22Rv1 (cell line): ENCODE data around the gene SUSD4.

ENCODE experiments used
- H3K27ac ChIP-seq: fragments of 450-650 bp; 2 replicates; pipeline ENCODE4 v1.5.1; 2017
- ZFX ChIP-seq: fragments of 450-650 bp; IDR thresholded peaks from 2 replicates; pipeline ENCODE4 v1.6.1; 2017; ENCODE audit warnings: antibody characterized with exemption, borderline replicate concordance
- TF ChIP-seq, protein P1 (sequence below): fragments of 450-650 bp; IDR thresholded peaks from 2 replicates; pipeline ENCODE4 v1.5.1; 2017; ENCODE audit warnings: mild to moderate bottlenecking

The SUSD4 gene

DNA sequence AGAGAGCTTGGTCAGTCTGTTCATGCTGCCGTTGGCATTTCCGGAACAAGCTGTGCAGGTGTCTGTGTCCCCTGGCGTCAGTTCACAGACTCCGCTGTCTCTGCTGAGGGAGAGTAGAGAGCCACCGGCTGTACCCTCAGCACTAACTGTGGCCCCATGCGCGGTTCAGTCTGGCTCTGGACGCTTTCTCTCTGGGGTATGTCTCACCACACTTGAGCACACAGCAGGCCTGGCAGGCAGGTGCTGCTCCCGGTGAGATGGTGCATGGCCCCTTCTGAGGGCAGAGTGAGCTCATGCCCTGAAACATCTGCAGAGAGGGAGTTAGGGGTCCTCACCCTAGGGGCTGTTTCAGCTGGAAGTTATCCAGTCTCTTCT, 161.0 kb downstream of the SUSD4 start:
- TF ChIP-seq, protein P1, sequence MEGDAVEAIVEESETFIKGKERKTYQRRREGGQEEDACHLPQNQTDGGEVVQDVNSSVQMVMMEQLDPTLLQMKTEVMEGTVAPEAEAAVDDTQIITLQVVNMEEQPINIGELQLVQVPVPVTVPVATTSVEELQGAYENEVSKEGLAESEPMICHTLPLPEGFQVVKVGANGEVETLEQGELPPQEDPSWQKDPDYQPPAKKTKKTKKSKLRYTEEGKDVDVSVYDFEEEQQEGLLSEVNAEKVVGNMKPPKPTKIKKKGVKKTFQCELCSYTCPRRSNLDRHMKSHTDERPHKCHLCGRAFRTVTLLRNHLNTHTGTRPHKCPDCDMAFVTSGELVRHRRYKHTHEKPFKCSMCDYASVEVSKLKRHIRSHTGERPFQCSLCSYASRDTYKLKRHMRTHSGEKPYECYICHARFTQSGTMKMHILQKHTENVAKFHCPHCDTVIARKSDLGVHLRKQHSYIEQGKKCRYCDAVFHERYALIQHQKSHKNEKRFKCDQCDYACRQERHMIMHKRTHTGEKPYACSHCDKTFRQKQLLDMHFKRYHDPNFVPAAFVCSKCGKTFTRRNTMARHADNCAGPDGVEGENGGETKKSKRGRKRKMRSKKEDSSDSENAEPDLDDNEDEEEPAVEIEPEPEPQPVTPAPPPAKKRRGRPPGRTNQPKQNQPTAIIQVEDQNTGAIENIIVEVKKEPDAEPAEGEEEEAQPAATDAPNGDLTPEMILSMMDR = no peak
- no peak for TF ChIP-seq ZFX
- H3K27ac ChIP-seq = no peak overlapping the region

DNA sequence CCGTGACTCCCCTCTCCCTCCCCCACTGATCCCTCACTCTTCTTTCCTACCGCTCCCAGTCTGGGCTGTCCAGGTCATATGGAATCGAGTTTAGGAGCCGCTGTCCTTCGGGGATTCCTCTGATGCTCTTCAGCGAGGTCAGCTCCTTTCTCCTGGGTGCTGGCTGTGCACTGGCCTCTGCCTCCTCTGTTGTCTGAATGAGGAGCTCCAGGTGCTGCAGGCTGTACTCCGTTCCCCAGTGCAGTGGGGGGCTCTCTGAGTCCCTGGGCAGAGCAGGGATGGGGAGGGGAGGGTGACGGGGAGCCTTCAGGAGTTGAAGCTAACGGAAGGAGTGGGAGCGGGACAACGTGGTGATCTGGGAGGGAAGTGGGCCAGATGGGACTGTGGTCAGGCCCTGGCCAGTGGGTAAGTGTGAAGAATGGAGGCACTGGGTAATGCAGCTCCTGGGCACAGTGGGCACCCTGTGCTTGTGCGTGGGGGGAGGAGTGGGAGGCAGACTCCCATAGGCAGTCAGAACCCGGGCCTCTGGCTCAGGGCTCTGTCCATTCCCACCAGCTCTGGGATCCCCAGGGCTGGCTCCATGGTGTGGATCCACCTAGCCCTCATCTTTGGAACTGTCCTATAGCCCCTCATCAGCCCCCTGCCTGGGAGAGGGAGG, 161.5 kb downstream of the SUSD4 start:
- no peak for TF ChIP-seq ZFX
- TF ChIP-seq, protein P1 = no peak
- no peak overlapping the region for H3K27ac ChIP-seq

DNA sequence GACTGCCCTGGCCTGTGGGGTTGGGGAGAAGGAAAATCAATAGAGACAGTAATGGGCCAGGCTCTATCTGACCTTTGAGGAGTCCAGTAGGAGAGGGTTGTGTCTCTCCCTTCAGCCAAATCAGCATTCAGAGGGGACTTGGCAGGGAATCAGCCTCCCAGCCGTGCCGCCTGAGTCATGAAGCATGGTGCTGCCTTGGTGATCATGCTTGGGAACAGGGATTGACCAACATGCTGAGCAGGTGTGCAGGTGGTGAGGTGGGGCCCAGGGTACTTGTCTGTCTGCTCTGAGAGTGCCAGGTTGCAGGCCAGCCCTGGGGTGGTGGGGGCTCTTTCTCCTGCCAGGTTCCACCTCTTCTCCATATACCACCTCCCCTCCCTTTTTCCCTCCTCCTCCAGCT, 162.0 kb downstream of the SUSD4 start:
- TF ChIP-seq, protein P1 = no peak
- no peak for TF ChIP-seq ZFX
- H3K27ac ChIP-seq = no peak overlapping the region

DNA sequence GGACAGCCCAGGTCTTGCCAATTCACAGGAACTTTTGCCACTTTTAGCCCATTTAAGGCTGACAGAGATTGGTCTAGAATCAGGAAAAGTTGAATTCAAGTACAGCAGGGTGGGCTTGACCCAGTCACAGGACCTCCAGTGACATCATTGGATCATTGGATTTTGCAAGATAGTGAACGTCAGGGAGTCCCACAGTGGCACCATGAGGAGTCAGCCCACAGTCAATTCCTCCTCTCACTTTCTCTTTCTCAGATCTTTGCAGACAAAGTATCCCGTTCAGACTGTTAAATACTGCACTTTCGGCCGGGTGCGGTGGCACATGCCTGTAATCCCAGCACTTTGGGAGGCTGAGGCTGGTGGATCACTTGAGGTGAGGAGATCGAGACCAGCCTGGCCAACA, 163.1 kb downstream of the SUSD4 start:
- no peak overlapping the region for H3K27ac ChIP-seq
- no peak for TF ChIP-seq ZFX
- TF ChIP-seq, protein P1 = no peak

DNA sequence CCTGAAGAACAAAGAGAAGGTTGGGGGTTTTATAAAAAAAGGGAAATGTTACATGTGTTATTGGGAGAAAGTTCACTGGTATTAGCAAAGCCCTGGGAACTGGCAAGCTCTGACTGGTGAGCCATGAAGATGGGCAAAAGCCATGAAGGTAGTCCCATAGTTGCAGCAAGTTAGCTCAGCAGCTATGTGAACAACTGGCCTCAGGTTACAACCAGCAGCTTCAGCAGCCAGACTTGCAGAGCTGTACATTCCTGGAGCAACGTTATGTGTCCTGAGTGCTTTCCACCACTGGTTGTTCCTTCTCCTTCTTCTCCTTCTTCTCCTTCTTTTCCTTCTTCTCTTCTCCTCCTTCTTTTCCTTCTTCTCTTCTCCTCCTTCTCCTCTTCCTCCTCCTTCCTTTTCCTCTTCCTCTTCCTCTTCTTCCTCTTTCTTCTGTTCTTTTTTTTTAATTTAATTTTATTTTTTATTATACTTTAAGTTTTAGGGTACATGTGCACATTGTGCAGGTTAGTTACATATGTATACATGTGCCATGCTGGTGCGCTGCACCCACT, 164.8 kb downstream of the SUSD4 start:
- no peak overlapping the region for H3K27ac ChIP-seq
- TF ChIP-seq, protein P1 = no peak
- TF ChIP-seq ZFX = no peak

DNA sequence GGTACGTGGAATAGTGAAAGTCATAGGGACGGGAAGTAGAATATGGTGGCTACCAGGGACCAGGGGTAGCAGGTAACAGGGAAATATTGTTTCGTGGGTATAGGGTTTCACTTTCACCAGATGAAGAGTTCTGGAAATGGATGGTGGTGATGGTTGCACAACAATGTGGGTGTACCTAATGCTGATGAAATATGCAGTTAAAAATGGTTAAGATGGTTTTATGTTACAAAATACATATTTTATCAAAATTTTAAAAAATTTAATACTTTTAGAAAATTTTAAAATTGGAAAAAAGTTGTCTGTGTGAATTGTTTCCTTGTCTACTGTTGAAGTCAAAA, 165.4 kb downstream of the SUSD4 start:
- TF ChIP-seq, protein P1 = no peak
- TF ChIP-seq ZFX = no peak
- no peak overlapping the region for H3K27ac ChIP-seq

DNA sequence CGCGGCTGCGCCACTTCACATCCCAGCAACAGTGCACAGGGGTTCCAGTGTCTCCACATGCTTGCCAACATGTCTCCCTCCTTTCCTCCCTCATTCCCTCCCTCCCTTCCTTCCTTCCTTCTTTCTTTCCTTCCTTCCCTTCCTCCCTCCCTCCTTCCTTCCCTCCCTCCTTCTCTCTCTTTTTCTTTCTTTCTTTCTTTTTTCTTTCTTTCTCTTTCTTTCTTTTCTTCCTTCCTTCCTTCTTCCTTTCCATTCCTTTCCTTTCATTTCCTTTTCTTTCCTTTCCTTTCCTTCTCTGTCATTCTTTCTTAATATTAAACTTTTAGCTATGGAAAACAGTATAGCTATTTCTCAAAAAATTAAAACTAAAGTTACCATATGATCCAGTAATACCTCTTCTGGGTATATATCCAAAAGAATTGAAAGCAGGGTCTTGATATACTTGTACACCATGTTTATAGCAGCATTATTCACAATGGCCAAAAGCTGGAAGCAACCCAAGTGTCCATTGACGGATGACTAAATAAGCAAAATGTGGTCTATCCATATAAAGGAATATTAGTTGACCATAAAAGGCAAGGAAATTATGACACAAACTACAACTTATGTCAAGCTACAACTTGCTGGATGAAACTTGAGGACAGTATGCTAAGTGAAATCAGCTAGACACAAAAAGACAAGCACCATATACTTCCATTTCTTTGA, 165.9 kb downstream of the SUSD4 start:
- no peak overlapping the region for H3K27ac ChIP-seq
- TF ChIP-seq, protein P1 = no peak
- no peak for TF ChIP-seq ZFX
